Measurements from ENCODE around the gene SSR2. TPM values are rescaled to one million over a fixed set of nuclear protein-coding genes. Genes with fewer than 3 reads are reported as not detected.

SSR2 gene
- polyA plus RNA-seq, 1 of the 3 experiments (the other 2 are of a cell fraction): 1,136 TPM

GRCh38 chr1:156069490-156070455, 49.0 kb upstream of the SSR2 start (continued):
- no peak for TF ChIP-seq USF1 (IDR thresholded peaks at IDR 0.05; ENCODE audit: borderline replicate concordance, low read depth)

DNA sequence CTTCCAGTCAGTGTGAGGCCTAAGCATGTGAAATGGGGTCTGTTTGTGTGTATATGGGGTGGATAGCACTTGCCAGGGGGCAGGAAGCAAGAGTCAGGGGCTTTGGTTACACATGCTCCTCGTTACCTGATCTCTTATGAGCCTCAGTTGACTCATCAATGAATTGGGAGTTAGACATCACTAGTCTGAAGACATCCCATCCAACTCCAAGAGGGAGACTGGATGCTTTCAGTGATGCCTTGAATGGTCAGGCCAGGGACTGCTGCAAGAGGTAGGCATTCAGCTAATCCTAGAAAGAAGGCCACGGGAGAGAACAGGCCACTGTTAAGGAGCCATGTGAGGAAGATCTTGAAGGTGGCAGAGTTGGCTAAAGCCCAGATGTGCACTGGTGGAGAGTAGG, 46.5 kb upstream of the SSR2 start:
- Histone ChIP-seq H3K36me3 (replicated peaks in 1 of 2; ENCODE audit: control insufficient read depth in 1 of 2, insufficient read depth in 2 of 2, low read length in 1 of 2) (peaks cover 0 to under 1% of the 10 kb centered on the region in 2 experiments), H3K27me3 (ENCODE audit: insufficient read depth) (no peaks in the 10 kb centered on the region), H3K4me3 (ENCODE audit: low read depth in 2 of 2, low read length in 1 of 2) (no peak overlapping the region), H3K9me2 (no peaks in the 10 kb centered on the region), H2AFZ (ENCODE audit: low read depth) (no peak overlapping the region), H3K9ac (no peak overlapping the region), H3K4me2 (no peak overlapping the region), H3K79me2 (ENCODE audit: insufficient read depth) (no peaks in the 10 kb centered on the region), H3K4me1 (ENCODE audit: control insufficient read depth in 1 of 2, insufficient read depth in 2 of 2, low read depth in 1 of 2, low read length in 1 of 2) (peaks cover 0 to 17% of the 10 kb centered on the region in 2 experiments; a peak in 1 of 4 replicates), H4K20me1 (ENCODE audit: insufficient read depth) (0 out of 2 replicates have a peak, but pooled peaks cover 6% of the 10 kb centered on the region), H3K27ac (ENCODE audit: low read depth in 2 of 2, low read length in 1 of 2) (no peak overlapping the region), H3K9me3 (no peaks in the 10 kb centered on the region), H3F3A (replicated peaks; ENCODE audit: insufficient read depth) (peaks cover 23% of the 10 kb centered on the region)
- 34% methylated on average over 2 of the region's 2 CpGs for WGBS (ENCODE audit: low lambda C conversion rate)
- ChIA-PET POLR2A (no interaction called here), CTCF (interaction anchor here (0.9 to 5.0 kb wide), 18 partner anchors 12 to 161 kb away, joined by 3 to 45 read pairs (median 4); no protein-coding TSS in a partner anchor)
- TF ChIP-seq RAD21 (IDR thresholded peaks at IDR 0.05; ENCODE audit: low read length) (no peak), TAF1 (IDR thresholded peaks at IDR 0.05; ENCODE audit: borderline replicate concordance, low read depth, low read length) (no peak), NRF1 (IDR thresholded peaks at IDR 0.05; ENCODE audit: low read depth, low read length) (no peak), EP300 (IDR thresholded peaks at IDR 0.05; ENCODE audit: borderline replicate concordance in 1 of 2, low read depth in 1 of 2, low read length in 1 of 2) (no peak), TEAD4 (IDR thresholded peaks at IDR 0.05; ENCODE audit: borderline replicate concordance, insufficient read depth) (no peak), POLR2AphosphoS5 (IDR thresholded peaks at IDR 0.05; ENCODE audit: low read depth, low read length) (no peak), GATA2 (CRISPR knock-in tag; IDR thresholded peaks at IDR 0.05) (no peak), ELF1 (IDR thresholded peaks at IDR 0.05) (no peak), MEF2A (IDR thresholded peaks at IDR 0.05; ENCODE audit: borderline replicate concordance, low read depth) (no peak), RCOR1 (IDR thresholded peaks at IDR 0.05; ENCODE audit: low read length) (no peak), MXI1 (IDR thresholded peaks at IDR 0.05; ENCODE audit: low read depth, low read length) (no peak)
- DNase-seq: no peak

DNA sequence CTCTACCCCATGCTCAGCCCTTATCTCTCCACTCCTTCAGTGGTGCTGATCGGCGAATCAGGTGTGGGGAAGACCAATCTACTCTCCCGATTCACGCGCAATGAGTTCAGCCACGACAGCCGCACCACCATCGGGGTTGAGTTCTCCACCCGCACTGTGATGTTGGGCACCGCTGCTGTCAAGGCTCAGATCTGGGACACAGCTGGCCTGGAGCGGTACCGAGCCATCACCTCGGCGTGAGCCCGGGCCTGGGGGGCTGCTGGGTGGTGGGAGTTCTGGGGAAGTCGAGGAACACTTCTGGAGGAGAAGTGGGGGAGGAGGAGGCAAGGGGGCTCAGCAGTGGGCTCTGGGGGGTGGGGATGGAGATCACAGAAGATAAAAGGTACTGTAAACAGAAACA, 45.1 kb upstream of the SSR2 start:
- Histone ChIP-seq H2AFZ (ENCODE audit: low read depth) (no peak overlapping the region), H3K79me2 (ENCODE audit: insufficient read depth) (no peaks in the 10 kb centered on the region), H4K20me1 (ENCODE audit: insufficient read depth) (no peaks in the 10 kb centered on the region), H3F3A (replicated peaks; ENCODE audit: insufficient read depth) (peaks cover 15% of the 10 kb centered on the region), H3K27ac (ENCODE audit: low read depth in 2 of 2, low read length in 1 of 2) (no peak overlapping the region), H3K9me3 (no peaks in the 10 kb centered on the region), H3K4me3 (ENCODE audit: low read depth in 2 of 2, low read length in 1 of 2) (no peak overlapping the region), H3K36me3 (replicated peaks in 1 of 2; ENCODE audit: control insufficient read depth in 1 of 2, insufficient read depth in 2 of 2, low read length in 1 of 2) (no peaks in the 10 kb centered on the region), H3K9me2 (no peaks in the 10 kb centered on the region), H3K27me3 (ENCODE audit: insufficient read depth) (no peaks in the 10 kb centered on the region), H3K4me1 (ENCODE audit: control insufficient read depth in 1 of 2, insufficient read depth in 2 of 2, low read depth in 1 of 2, low read length in 1 of 2) (peaks cover 8 to 14% of the 10 kb centered on the region in 2 experiments; a peak in 2 of 4 replicates), H3K4me2 (no peak overlapping the region), H3K9ac (no peak overlapping the region)
- DNase-seq: no peak
- WGBS (ENCODE audit: low lambda C conversion rate): 95% methylated on average over 16 of the region's 16 CpGs
- ChIA-PET POLR2A (interaction anchor here (2.0 kb wide), 1 partner anchor 45 kb away, joined by 6 read pairs; the partner anchor contains the start of gene SSR2), CTCF (interaction anchor here (0.6 to 5.0 kb wide), 58 partner anchors 8 to 974 kb away, joined by 3 to 45 read pairs (median 4); partner anchors contain the start of genes KHDC4, LAMTOR2, SSR2 and TMEM79)
- TF ChIP-seq FOXJ3 (CRISPR knock-in tag; IDR thresholded peaks at IDR 0.05) (no peak), RCOR1 (IDR thresholded peaks at IDR 0.05; ENCODE audit: low read length) (no peak), ELF1 (IDR thresholded peaks at IDR 0.05) (no peak), CHD2 (IDR thresholded peaks at IDR 0.05; ENCODE audit: low read length, partially characterized antibody) (no peak), RXRA (IDR thresholded peaks at IDR 0.05; ENCODE audit: borderline replicate concordance, low read depth) (no peak), YY1 (IDR thresholded peaks at IDR 0.05; ENCODE audit: low read depth) (no peak), TCF12 (IDR thresholded peaks at IDR 0.05) (no peak), SMC3 (IDR thresholded peaks at IDR 0.05; ENCODE audit: low read depth, low read length) (no peak), USF1 (IDR thresholded peaks at IDR 0.05; ENCODE audit: borderline replicate concordance, low read depth) (no peak), RAD21 (IDR thresholded peaks at IDR 0.05; ENCODE audit: low read length) (no peak), GATA2 (CRISPR knock-in tag; IDR thresholded peaks at IDR 0.05) (no peak), JUND (IDR thresholded peaks at IDR 0.05) (no peak)
- TF ChIP-seq, protein P1, sequence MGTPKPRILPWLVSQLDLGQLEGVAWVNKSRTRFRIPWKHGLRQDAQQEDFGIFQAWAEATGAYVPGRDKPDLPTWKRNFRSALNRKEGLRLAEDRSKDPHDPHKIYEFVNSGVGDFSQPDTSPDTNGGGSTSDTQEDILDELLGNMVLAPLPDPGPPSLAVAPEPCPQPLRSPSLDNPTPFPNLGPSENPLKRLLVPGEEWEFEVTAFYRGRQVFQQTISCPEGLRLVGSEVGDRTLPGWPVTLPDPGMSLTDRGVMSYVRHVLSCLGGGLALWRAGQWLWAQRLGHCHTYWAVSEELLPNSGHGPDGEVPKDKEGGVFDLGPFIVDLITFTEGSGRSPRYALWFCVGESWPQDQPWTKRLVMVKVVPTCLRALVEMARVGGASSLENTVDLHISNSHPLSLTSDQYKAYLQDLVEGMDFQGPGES (IDR thresholded peaks at IDR 0.05; ENCODE audit: low read depth, low read length): no peak
- TF ChIP-seq, protein P2, sequence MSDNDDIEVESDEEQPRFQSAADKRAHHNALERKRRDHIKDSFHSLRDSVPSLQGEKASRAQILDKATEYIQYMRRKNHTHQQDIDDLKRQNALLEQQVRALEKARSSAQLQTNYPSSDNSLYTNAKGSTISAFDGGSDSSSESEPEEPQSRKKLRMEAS (IDR thresholded peaks at IDR 0.05; ENCODE audit: low read depth): no peak
- TF ChIP-seq, protein P3, sequence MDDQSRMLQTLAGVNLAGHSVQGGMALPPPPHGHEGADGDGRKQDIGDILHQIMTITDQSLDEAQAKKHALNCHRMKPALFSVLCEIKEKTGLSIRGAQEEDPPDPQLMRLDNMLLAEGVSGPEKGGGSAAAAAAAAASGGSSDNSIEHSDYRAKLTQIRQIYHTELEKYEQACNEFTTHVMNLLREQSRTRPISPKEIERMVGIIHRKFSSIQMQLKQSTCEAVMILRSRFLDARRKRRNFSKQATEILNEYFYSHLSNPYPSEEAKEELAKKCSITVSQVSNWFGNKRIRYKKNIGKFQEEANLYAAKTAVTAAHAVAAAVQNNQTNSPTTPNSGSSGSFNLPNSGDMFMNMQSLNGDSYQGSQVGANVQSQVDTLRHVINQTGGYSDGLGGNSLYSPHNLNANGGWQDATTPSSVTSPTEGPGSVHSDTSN (IDR thresholded peaks at IDR 0.05): no peak
